PC-3 (cell line): Measurements from ENCODE around the gene ADAM15. TPM values are rescaled to one million over a fixed set of nuclear protein-coding genes. Genes with fewer than 3 reads are reported as not detected.

ENCODE experiments used
- ATAC-seq: fragments of 200-7000 bp; cut with Tn5 transposase; 2 replicates; pipeline ENCODE4 v1.9.1; 2020; ENCODE audit warnings: mild to moderate bottlenecking, moderate library complexity
- BruUV-seq: library from RNA; stranded (reverse); fragments of 400-500 nt; replicated peaks from 2 replicates; lab custom pipeline; 2021; lab: Mats Ljungman, UMichigan
- CTCF ChIA-PET: fragments of 300-600 bp; sonication (Branson Sonifier 250); formaldehyde crosslinking; loops from one replicate; lab custom pipeline; 2022; ENCODE audit warnings: antibody characterized with exemption; lab: Charles Lee
- POLR2A ChIA-PET: fragments of 300-600 bp; sonication (Branson Sonifier 250); formaldehyde crosslinking; loops from one replicate; lab custom pipeline; 2022; ENCODE audit warnings: antibody characterized with exemption; ENCODE audit not compliant: unreplicated experiment; lab: Charles Lee
- DNase-seq: peaks from one replicate; pipeline ENCODE4 v3.0.0-alpha.2; 2015
- H2AFZ ChIP-seq: fragments of 300-600 bp; sonication (generic); 2 replicates; pipeline ENCODE4 v1.6.0; 2016; ENCODE audit warnings: antibody characterized with exemption, low read length
- H3F3A ChIP-seq: fragments of 300-600 bp; sonication (generic); one replicate; pipeline ENCODE4 v1.6.0; 2017; ENCODE audit warnings: antibody characterized with exemption, low read length, control low read depth, mild to moderate bottlenecking; ENCODE audit not compliant: unreplicated experiment
- H3K27ac ChIP-seq: fragments of 300-600 bp; sonication (generic); 2 replicates; pipeline ENCODE4 v1.5.1; 2016; ENCODE audit warnings: mild to moderate bottlenecking, low read length
- H3K27me3 ChIP-seq: fragments of 300-600 bp; sonication (generic); 2 replicates; pipeline ENCODE4 v1.6.1; 2016; ENCODE audit warnings: low read length, mixed read lengths
- H3K36me3 ChIP-seq: fragments of 300-600 bp; sonication (generic); 2 replicates; pipeline ENCODE4 v1.6.1; 2016; ENCODE audit warnings: low read depth, mixed run types, low read length, mixed read lengths
- H3K4me1 ChIP-seq: fragments of 300-600 bp; sonication (generic); 2 replicates; pipeline ENCODE4 v1.5.1; 2016; ENCODE audit warnings: low read length; ENCODE audit not compliant: insufficient read depth
- H3K4me2 ChIP-seq: fragments of 300-600 bp; sonication (generic); 2 replicates; pipeline ENCODE4 v1.6.0; 2016; ENCODE audit warnings: low read length
- H3K4me3 ChIP-seq: fragments of 300-600 bp; sonication (generic); 2 replicates; pipeline ENCODE4 v1.5.1; 2016; ENCODE audit warnings: mild to moderate bottlenecking, low read length, mixed read lengths
- H3K79me2 ChIP-seq: fragments of 300-600 bp; sonication (generic); 2 replicates; pipeline ENCODE4 v1.6.1; 2017; ENCODE audit warnings: low read length, mixed read lengths
- H3K9ac ChIP-seq: fragments of 300-600 bp; sonication (generic); 2 replicates; pipeline ENCODE4 v1.6.0; 2016; ENCODE audit warnings: mild to moderate bottlenecking, low read length
- H3K9me2 ChIP-seq: fragments of 300-600 bp; sonication (generic); replicated peaks from 2 replicates; pipeline ENCODE4 v1.6.1; 2016; ENCODE audit warnings: mixed run types, low read length, mixed read lengths
- H3K9me3 ChIP-seq: fragments of 300-600 bp; sonication (generic); 2 replicates; pipeline ENCODE4 v1.6.1; 2016; ENCODE audit warnings: low read length, mixed read lengths
- H4K20me1 ChIP-seq: fragments of 300-600 bp; sonication (generic); 2 replicates; pipeline ENCODE4 v1.6.1; 2016; ENCODE audit warnings: low read length, mixed read lengths
- CTCF ChIP-seq: fragments of 300-600 bp; sonication (generic); conservative IDR thresholded peaks from 2 replicates; pipeline ENCODE4 v1.5.1; 2017; ENCODE audit warnings: antibody characterized with exemption, low read depth, mild to moderate bottlenecking, low read length
- EZH2 ChIP-seq: fragments of 300-600 bp; sonication (generic); IDR thresholded peaks from one replicate; pipeline ENCODE4 v1.6.1; 2017; ENCODE audit warnings: antibody characterized with exemption, mild to moderate bottlenecking, low read length; ENCODE audit not compliant: unreplicated experiment
- EZH2phosphoT487 ChIP-seq: fragments of 300-600 bp; sonication (generic); IDR thresholded peaks from 2 replicates; pipeline ENCODE4 v1.6.1; 2018; ENCODE audit warnings: mild to moderate bottlenecking, antibody characterized with exemption, low read length, borderline replicate concordance
- intact Hi-C: fragments of 100-400 bp; cut with micrococcal nuclease; formaldehyde crosslinking; loops from 2 replicates; pipeline ENCODE4 v1.9.0; 2023
- total RNA-seq: library from RNA; depleted of rRNA; stranded (reverse); fragments of >200 nt; gene quantifications from 2 replicates; pipeline ENCODE4 v1.2.3, GENCODE V29; 2014

ADAM15 gene
- total RNA-seq, 1 experiment from 2014 or later: 334 TPM

DNA sequence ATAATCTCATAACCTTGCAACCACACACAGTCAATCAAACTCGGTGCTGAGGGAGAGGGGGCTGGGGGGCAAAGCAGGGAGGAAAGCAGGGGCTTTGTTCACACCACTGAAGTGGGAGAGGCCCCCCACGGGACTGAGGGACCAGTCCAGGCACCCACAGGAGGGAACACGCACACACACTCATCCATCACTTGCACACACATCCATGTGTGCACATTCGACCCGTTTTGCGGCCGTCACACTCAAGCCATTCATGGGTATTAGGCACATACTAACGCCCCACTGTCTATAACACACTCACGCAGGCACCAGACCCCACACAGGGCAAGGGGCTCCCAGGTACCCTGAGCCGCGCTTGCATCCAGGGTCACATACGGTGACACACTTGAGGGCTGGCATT, 41.5 kb downstream of the ADAM15 start:
- Histone ChIP-seq H3K79me2 (no peaks in the 10 kb centered on the region), H3K9ac (no peak overlapping the region), H3K4me3 (no peak overlapping the region), H3K27ac (no peak overlapping the region), H3K9me3 (no peaks in the 10 kb centered on the region), H3K4me1 (peaks cover 9% of the 10 kb centered on the region), H4K20me1 (no peaks in the 10 kb centered on the region), H3F3A (no peaks in the 10 kb centered on the region), H3K9me2 (no peaks in the 10 kb centered on the region), H3K27me3 (no peaks in the 10 kb centered on the region), H3K36me3 (no peaks in the 10 kb centered on the region), H3K4me2 (no peak overlapping the region), H2AFZ (no peak overlapping the region)
- CTCF ChIA-PET: interaction anchor here (0.6 to 2.0 kb wide), 2 partner anchors 37 to 459 kb away, joined by 3 to 14 read pairs; no protein-coding TSS in a partner anchor
- no peak for TF ChIP-seq EZH2
- TF ChIP-seq CTCF: no peak
- no peak for TF ChIP-seq EZH2phosphoT487
- ATAC-seq (no peak), DNase-seq (no peak)
- BruUV-seq: no TSS peak
- POLR2A ChIA-PET: no interaction called here
- intact Hi-C loops: no loop called here

DNA sequence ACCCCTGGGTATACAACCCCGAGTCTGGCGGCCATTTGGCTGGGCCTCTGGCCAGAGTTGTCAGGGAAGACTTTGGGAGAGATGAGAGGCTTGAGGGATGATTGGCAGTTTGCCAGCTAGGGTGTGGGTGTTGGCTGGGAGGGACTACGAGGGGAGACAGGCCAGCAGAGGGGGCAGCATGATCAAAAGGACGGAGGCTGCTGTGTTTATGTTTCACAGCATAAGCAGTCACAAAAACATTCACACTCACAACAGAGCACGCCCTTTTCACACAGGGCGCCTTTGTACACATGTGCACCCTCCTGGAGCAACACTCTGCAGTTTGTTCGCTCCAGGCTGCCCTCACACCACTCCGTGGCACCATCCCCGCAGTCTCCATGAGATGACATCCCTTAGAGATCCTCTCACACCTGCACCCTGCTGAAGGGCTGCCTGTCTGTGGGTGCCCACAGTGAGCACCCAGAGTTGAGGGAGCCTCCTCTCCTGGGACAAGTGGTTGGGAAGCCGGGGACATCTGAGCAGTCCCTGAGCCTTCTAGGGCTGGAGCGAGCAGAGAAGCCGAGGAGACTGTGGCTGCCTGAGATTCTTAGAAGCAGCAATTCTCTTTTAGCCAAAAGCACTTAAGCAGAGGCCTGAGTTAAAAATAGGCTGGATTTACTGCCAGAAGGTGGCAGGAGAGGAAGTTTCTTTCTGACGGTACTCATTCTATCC, 43.0 kb downstream of the ADAM15 start:
- H3K4me2 ChIP-seq: peak overlapping the region; percentile 25; the same call in 1 of the 2 replicates
- H4K20me1 ChIP-seq: no peaks in the 10 kb centered on the region
- H3K9ac ChIP-seq: no peak overlapping the region
- H2AFZ ChIP-seq: peak overlapping the region; percentile 57
- H3K27ac ChIP-seq: no peak overlapping the region
- BruUV-seq: no TSS peak
- H3K4me1 ChIP-seq: peaks cover 9% of the 10 kb centered on the region
- TF ChIP-seq CTCF (peak; percentile 79), EZH2 (no peak), EZH2phosphoT487 (no peak)
- no peaks in the 10 kb centered on the region for H3K36me3 ChIP-seq
- POLR2A ChIA-PET: no interaction called here
- intact Hi-C loops: loop anchor here (1.0 kb wide), 2 partner anchors 29 to 41 kb away; partner anchors contain the start of gene SLC50A1
- H3K27me3 ChIP-seq: no peaks in the 10 kb centered on the region
- DNase-seq: peak; percentile 78
- CTCF ChIA-PET: interaction anchor here (1.3 to 1.9 kb wide), 2 partner anchors 41 to 73 kb away, joined by 3 to 12 read pairs; no protein-coding TSS in a partner anchor
- no peaks in the 10 kb centered on the region for H3K79me2 ChIP-seq
- no peak overlapping the region for H3K4me3 ChIP-seq
- peak; percentile 79 for ATAC-seq
- no peaks in the 10 kb centered on the region for H3F3A ChIP-seq
- H3K9me3 ChIP-seq: no peaks in the 10 kb centered on the region
- H3K9me2 ChIP-seq: no peaks in the 10 kb centered on the region

DNA sequence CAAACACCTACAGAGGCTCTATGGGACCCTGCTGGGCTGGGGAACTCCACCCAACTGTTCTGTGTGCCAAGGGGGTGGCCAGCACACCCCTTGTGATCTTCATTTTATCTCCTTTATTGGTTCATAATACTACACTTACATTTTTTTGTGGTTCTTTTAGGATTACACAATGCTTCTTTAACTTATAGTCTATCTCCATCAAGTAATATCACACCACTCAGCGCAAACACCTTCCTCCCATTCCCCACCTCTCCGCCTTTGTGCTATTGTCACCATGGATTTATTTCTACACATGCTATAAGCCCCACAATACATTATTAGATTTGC, 43.5 kb downstream of the ADAM15 start:
- H3K4me1 ChIP-seq: peaks cover 9% of the 10 kb centered on the region
- no peak overlapping the region for H3K27ac ChIP-seq
- no peaks in the 10 kb centered on the region for H4K20me1 ChIP-seq
- CTCF ChIA-PET: interaction anchor here (1.2 to 1.9 kb wide), 3 partner anchors 41 to 78 kb away, joined by 3 to 12 read pairs (median 10); partner anchors contain the start of gene KRTCAP2
- TF ChIP-seq CTCF (no peak), EZH2phosphoT487 (no peak), EZH2 (no peak)
- no peaks in the 10 kb centered on the region for H3K36me3 ChIP-seq
- H3K4me3 ChIP-seq: no peak overlapping the region
- H3K4me2 ChIP-seq: no peak overlapping the region
- intact Hi-C loops: loop anchor here (1.0 kb wide), 2 partner anchors 29 to 41 kb away; partner anchors contain the start of gene SLC50A1
- no TSS peak for BruUV-seq
- no peak for DNase-seq
- no peaks in the 10 kb centered on the region for H3K27me3 ChIP-seq
- H3K9me3 ChIP-seq: no peaks in the 10 kb centered on the region
- ATAC-seq: no peak
- no peak overlapping the region for H2AFZ ChIP-seq
- no peaks in the 10 kb centered on the region for H3K9me2 ChIP-seq
- no peaks in the 10 kb centered on the region for H3K79me2 ChIP-seq
- POLR2A ChIA-PET: no interaction called here
- no peak overlapping the region for H3K9ac ChIP-seq
- no peaks in the 10 kb centered on the region for H3F3A ChIP-seq
